Cerebellar nuclear complex (tissue), 1 donor: ENCODE measurements around the gene PGAM5.
"Not testable (repeated sequence)": the region's sequence is repeated elsewhere in the genome, so short reads cannot be mapped to it uniquely, and the experiment has no call there.

Source experiments
- DNase-seq, 2 experiments: peaks; one replicate each; lab custom pipeline; 2025; lab: John Stamatoyannopoulos, UW

The PGAM5 gene

DNA sequence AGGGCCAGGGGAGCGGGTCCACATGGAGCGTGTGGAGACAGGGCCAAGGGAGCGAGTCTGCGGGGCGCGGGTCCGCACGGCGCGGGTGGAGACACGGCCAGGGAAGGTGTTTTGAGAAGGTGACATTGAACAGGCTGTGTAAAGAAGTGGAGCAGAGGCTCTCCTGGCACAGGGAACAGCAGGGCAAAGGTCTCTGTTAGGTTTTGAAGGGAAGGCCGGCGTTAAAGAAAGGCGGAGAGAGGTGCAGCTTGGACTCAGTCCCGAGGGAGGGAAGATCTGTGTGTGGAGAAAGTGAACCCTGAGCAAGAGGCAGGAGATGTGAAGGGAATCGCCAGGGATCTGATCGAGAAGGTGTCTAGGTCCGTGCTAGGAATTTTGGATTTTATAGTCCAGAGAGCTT, 21.4 kb upstream of the PGAM5 start:
- peak in 1 of 2 experiments; percentile 13 for DNase-seq

DNA sequence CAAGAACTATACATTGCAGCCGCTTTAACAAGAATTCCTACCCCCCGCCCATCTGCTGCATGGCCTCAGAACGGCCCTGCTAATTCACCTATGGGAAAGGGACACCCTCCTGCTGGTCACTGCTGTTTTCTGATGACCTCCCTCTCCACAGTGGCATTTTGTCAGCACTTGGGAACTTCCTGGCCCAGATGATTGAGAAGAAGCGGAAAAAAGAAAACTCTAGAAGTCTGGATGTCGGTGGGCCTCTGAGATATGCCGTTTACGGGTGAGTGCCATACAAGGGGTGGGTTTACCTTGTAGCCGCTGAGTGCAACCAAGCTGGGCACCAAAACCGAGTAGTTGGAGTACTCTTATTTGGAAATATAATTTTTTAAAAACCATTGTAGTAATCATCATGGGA, 20.5 kb upstream of the PGAM5 start:
- no peak for DNase-seq

- DNase-seq = not testable (repeated sequence)
Measured at GRCh38 chr12:132692030-132692429, 18.6 kb upstream of the PGAM5 start.

DNA sequence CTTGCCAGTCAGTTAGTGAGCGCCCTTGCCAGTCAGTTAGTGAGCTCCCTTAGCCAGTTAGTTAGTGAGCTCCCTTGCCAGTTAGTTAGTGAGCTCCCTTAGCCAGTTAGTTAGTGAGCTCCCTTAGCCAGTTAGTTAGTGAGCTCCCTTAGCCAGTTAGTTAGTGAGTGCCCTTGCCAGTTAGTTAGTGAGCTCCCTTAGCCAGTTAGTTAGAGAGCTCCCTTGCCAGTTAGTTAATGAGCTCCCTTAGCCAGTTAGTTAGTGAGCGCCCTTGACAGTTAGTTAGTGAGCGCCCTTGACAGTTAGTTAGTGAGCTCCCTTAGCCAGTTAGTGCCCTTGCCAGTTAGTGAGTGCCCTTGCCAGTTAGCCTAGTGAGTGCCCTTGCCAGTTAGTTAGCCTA, 15.8 kb upstream of the PGAM5 start:
- DNase-seq = not testable (repeated sequence)

DNA sequence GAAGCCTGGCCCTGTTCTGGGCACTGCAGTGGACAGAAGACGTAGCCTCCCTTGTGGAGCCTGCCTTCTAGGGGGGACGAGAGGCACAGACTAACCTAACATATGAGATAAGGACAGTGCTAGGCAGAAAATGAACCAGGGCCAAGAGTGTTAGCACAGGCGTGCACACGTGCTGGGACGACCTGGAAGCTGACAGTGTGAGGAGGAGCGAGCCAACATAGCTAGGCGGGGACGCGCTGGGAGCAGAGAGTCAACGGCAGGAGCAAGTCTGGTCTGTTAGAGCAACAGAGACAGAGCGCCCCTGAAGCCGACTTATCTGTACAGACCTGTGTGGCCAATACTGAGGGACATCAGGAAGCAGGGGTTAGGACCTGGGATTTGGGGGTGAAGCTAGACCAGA, 15.2 kb upstream of the PGAM5 start:
- no peak for DNase-seq

GRCh38 chr12:132698341-132698740, 12.3 kb upstream of the PGAM5 start:
- no peak for DNase-seq

GRCh38 chr12:132700212-132700822, 10.3 kb upstream of the PGAM5 start:
- DNase-seq = no peak

DNA sequence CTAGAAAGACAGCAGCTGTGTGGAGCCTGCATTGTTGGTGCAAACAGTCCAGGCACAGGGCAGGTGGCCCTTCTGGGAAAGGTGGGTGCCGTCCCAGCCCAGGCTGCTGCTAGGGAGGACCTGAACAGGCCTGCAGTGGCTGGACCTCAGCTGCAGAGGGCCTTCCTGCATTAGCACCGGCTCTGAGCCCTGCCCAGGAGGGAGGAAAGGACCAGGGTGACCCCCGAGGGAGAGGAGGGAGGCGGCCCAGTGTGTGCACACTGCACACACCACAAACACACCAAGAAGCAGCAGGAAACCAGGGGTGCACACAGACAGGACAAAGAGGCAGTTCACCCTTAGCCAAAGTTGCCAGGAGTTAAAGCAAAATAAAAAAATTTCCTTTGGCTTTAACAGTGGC, 8.0 kb upstream of the PGAM5 start:
- no peak for DNase-seq

DNA sequence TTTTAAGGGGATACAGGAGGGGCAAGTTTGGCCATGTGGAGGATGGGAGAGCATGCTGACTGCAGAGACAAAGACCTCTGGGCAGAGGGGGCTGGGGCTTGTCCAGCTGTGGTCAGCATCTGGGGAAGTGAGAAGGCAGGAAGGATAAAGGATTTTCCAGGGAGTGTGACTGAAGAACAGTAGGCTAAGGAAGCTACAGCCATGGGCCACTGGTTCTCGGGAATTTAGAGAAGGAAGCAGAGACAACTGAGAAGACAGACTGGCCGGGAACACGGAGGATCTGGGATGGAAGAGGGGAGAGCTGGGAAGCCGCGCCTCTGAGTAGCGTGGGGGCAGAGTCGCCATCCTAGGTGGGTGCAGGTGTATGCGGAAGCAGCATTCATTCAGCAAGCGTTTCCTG, 7.0 kb upstream of the PGAM5 start:
- DNase-seq = no peak

DNA sequence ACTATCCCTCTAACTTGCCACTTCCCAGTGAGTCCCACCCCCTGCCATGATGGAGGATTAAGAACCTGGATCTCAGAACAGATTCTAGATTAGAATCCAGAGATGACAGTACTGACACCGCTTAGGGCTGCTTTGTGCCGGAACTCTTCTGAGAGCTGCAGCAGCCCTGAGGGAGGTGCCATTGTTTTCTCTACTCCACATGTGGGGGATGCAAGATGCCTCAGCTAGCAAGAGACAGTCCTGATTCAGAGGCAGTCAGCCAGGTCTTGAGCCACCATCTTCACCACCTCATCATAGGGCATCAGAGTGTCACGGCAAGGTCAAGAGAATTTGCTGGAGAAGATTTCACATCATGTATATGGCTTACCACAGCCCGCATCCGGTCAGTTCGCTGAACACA, 3.4 kb upstream of the PGAM5 start:
- no peak for DNase-seq

- DNase-seq = no peak
Measured at GRCh38 chr12:132708150-132708549, 2.5 kb upstream of the PGAM5 start.

DNA sequence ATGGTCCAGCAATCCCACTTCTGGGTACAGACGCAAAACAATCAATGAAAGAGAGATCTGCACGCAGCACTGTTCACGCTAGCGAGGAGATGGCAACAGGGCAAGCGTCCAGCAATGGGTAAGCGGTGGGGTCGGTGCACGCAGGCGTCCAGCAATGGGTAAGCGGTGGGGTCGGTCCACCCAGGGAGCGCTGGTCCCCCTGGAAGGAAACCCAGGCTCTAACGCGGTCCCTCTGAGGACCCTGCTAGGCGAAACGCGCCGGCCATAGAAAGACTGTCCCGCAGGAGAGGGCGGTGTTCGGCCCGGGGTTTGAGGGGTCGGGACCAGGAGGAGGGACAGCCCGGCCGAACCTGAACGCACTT, 618 bp upstream of the PGAM5 start:
- no peak for DNase-seq

DNA sequence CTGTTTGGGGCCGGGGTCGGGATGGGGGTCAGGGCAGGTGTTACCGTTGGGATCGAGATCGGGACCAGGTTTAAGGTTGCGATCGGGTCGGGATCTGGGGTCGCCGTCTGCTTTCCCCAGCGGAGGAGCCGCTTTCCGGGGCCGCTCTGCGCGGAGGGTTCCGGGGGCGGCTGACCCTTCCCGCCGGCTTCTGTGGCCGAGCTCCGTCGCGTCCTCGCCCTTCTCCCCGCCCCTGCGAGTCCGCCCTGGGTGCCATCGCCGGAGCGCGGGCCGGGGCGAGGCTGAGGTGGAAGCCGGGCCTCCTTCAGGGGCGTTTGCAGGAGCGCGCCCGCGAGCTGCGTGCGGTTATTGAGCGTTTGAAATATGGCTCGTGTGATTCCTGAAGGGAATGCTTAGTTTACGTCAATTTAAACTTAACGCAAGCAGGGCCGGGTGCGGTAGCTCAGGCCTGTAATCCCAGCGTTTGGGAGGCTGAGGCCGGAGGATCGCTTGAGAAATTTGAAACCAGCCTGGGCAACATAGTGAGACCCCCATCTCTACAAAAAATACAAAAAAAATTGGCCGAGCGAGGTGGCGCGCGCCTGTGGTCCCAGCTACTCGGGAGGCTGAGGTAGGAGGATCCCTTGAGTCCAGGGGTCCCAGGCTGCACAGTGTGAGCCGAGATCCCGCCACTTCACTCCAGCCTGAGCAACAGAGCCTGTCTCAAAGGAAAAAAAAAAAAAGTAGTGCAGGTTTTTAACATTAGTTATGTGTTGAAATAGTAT, 620 bp downstream of the PGAM5 start:
- DNase-seq = no peak

GRCh38 chr12:132713123-132713522, 2.5 kb downstream of the PGAM5 start:
- no peak for DNase-seq

DNA sequence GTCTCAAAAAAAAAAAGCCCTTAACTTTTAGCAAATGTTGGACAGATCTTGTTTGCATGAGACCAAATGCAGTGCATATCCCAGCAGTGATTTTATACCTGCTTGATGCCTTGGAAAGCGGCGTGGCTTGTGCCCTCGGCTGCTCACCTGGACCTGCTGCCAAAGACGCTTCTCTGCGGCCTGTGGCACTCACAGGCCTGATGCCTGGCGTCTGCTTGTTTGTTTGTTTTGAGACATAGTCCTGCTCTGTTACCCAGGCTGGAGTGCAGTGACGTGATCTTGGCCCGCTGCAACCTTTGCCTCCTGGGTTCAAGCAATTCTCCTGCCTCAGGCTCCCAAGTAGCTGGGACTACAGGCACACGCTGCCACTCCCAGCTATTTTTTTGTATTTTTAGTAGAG, 5.2 kb downstream of the PGAM5 start:
- no peak for DNase-seq

- DNase-seq = no peak
Measured at GRCh38 chr12:132716356-132716755, 5.7 kb downstream of the PGAM5 start.

DNA sequence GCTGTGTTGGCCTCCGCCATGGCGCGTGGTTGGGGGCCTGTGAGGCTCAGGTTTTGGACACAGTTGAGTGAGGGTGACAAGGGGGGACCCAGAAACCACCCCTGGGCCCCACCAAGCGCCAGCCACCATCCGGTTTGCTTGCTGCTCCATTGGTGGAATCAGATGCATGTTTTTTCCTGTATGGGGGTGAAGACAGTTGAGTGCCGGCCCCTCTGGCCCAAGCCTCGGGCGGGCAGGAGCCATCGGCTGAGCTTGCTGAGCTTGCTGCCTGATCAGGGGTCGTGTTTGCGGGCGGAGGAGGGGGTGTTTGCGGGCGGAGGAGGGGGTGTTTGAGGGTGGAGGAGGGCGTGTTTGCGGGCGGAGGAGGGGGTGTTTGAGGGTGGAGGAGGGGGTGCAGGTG, 6.4 kb downstream of the PGAM5 start:
- DNase-seq = no peak

DNA sequence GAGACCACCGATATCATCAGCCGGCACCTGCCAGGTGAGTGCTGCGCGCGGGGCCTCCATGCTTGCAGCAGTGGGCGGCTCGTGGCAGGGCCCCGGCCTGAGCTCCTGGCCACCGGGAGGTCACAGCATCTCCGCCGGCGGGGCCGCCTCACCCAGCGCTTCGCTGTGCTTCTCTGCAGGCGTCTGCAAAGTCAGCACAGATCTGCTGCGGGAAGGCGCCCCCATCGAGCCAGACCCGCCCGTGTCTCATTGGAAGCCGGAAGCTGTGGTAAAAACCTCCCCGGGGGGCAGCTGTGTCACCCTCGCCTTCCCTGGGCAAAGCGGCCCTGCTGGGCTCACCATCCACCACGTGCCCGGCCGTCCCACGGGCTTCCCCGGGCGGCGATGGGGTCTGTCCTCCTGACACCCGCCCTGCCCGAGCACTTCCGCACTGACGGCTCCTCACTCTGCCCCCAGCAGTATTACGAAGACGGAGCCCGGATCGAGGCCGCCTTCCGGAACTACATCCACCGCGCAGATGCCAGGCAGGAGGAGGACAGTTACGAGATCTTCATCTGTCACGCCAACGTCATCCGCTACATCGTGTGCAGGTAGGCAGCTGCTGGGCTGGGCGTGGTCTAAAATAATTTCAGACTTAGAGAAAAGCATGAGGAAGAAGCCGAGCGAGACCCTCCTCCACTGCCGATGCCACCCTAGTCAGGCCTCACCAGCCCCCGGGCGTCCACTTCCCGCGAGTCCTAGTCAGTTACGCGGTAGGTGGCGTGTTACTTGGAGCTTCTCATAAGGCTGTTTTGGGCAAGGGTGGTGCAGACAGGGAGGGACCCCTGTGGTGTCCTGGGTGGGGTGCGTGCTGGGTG, 7.1 kb downstream of the PGAM5 start:
- no peak for DNase-seq

DNA sequence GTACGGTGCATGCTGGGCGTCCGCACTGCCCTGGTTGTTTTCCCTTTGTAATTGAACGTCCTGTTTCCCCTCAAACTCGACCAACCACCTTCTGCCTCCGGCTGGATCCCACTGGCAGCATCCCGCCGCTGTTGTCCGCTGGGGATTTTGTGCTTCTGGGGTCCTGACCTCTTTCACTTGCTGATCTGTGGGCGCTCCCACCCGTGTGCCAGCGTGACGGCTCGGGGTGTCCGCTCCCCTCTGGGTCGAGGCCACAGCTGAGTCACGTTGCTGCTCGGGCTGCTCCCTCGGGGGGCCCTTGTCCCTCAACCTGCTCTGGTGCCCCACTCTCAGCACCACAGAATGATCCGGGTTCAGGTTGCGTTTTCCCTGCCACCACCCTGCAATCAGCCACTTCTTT, 8.0 kb downstream of the PGAM5 start:
- DNase-seq = no peak

DNA sequence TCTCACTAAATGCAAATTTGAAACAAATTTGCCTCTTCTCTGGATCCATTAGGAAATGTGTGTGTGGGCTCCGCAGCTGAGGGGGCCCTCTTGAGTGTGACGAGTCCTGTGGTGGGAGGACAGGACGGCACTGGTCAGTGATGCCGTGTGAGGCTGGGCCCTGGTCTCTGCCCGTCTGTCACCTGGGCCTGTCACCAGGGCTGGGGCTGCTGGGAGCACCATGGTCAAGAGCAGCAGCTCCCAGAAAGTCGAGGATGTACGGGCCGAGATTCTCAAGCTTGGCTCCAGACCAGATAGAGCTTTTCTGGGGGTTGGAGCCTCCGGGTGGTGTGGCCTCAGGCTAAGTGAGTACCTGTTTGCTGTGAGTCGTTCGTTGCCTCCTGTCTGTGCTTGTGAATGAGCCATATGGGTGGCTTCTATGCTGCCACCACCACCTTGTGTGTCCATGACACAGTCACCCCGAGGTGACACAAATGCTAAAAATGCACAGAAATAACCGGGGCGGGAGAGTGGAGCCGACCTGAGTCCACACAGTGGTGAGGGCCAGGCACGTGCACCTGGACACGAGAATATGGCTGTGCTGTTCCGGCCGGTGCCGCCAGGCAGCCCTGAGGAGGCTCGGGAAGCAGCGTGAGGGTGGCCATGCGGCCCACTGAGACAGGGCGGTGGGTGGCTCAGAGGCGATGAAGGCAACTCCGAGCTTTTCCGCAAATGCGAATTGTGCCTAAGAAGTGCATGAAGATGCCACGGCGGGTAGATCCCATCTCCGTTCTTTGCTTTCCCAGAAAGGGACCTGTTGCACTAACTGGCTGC, 8.7 kb downstream of the PGAM5 start:
- DNase-seq = no peak

- no peak for DNase-seq
Measured at GRCh38 chr12:132719954-132720324, 9.3 kb downstream of the PGAM5 start.
